ENCODE results near the gene CD82.

GRCh38 chr11:44658506-44658850, 93.0 kb downstream of the CD82 start:
- TF ChIP-seq CTCF (IDR thresholded peaks at IDR 0.05), result no peak
- no peak for TF ChIP-seq POLR2A (IDR thresholded peaks at IDR 0.05)
- TF ChIP-seq EP300 (IDR thresholded peaks at IDR 0.05), result no peak
- TF ChIP-seq POLR2AphosphoS5 (IDR thresholded peaks at IDR 0.05), result no peak
